ENCODE data around the gene IMMP2L. TPM values are rescaled to one million over a fixed set of nuclear protein-coding genes. Genes with fewer than 3 reads are reported as not detected.
A peak's percentile ranks its signal among the peaks of the same experiment; 100 is the strongest.

IMMP2L gene
- total and polyA plus RNA-seq, 4 donors, result 7.3 to 21.1 (median 12.4) TPM

- no peak for DNase-seq (ENCODE audit: low spot score)
- no peak overlapping the region for H3K27ac ChIP-seq (ENCODE audit: low read depth in 1 of 2, low read length in 2 of 2)
These were observed 731.5 kb downstream of the IMMP2L start for GRCh38 chr7:110830778-110831177.

GRCh38 chr7:110827936-110828335 lies 734.4 kb downstream of the IMMP2L start:
- no peaks in the 10 kb centered on the region for H3K27me3 ChIP-seq (ENCODE audit: control insufficient read depth in 4 of 4, insufficient read depth in 4 of 4, low read length in 3 of 4)
- no peaks in the 10 kb centered on the region for H3K4me1 ChIP-seq (ENCODE audit: control insufficient read depth in 4 of 4, insufficient read depth in 4 of 4, low read length in 3 of 4)
- H3K27ac ChIP-seq (ENCODE audit: low read depth in 1 of 2, low read length in 2 of 2), result no peak overlapping the region
- no peak overlapping the region for H3K9ac ChIP-seq (ENCODE audit: low read depth in 1 of 2, low read length in 2 of 2)
- no peaks in the 10 kb centered on the region for H3K9me3 ChIP-seq (ENCODE audit: control insufficient read depth in 4 of 4, low read length in 3 of 4)
- WGBS, result 94% methylated on average over 2 of the region's 2 CpGs
- DNase-seq (ENCODE audit: low spot score), result no peak
- H3K36me3 ChIP-seq (ENCODE audit: control insufficient read depth in 4 of 4, insufficient read depth in 3 of 4, low read depth in 1 of 4, low read length in 3 of 4), result no peaks in the 10 kb centered on the region
- H3K4me3 ChIP-seq (ENCODE audit: low read depth in 1 of 3, low read length in 3 of 3), result no peak overlapping the region
- no peak for TF ChIP-seq FOXA1 (IDR thresholded peaks at IDR 0.05)
- TF ChIP-seq FOXA2 (IDR thresholded peaks at IDR 0.05), result no peak
- TF ChIP-seq GABPA (IDR thresholded peaks at IDR 0.05 in 1 of 2, conservative IDR thresholded peaks at IDR 0.05 in 1 of 2), result no peak
- TF ChIP-seq, protein P1, sequence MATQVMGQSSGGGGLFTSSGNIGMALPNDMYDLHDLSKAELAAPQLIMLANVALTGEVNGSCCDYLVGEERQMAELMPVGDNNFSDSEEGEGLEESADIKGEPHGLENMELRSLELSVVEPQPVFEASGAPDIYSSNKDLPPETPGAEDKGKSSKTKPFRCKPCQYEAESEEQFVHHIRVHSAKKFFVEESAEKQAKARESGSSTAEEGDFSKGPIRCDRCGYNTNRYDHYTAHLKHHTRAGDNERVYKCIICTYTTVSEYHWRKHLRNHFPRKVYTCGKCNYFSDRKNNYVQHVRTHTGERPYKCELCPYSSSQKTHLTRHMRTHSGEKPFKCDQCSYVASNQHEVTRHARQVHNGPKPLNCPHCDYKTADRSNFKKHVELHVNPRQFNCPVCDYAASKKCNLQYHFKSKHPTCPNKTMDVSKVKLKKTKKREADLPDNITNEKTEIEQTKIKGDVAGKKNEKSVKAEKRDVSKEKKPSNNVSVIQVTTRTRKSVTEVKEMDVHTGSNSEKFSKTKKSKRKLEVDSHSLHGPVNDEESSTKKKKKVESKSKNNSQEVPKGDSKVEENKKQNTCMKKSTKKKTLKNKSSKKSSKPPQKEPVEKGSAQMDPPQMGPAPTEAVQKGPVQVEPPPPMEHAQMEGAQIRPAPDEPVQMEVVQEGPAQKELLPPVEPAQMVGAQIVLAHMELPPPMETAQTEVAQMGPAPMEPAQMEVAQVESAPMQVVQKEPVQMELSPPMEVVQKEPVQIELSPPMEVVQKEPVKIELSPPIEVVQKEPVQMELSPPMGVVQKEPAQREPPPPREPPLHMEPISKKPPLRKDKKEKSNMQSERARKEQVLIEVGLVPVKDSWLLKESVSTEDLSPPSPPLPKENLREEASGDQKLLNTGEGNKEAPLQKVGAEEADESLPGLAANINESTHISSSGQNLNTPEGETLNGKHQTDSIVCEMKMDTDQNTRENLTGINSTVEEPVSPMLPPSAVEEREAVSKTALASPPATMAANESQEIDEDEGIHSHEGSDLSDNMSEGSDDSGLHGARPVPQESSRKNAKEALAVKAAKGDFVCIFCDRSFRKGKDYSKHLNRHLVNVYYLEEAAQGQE (IDR thresholded peaks at IDR 0.05), result no peak
- no peak for TF ChIP-seq NR2F2 (IDR thresholded peaks at IDR 0.05)
- no peak for TF ChIP-seq SP1 (IDR thresholded peaks at IDR 0.05)
- no peak for TF ChIP-seq YY1 (IDR thresholded peaks at IDR 0.05)
- no peak for TF ChIP-seq JUND (IDR thresholded peaks at IDR 0.05)
- TF ChIP-seq, protein P2, sequence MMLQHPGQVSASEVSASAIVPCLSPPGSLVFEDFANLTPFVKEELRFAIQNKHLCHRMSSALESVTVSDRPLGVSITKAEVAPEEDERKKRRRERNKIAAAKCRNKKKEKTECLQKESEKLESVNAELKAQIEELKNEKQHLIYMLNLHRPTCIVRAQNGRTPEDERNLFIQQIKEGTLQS (IDR thresholded peaks at IDR 0.05), result no peak
- no peak for TF ChIP-seq HNF4A (conservative IDR thresholded peaks at IDR 0.05)

More at GRCh38 chr7:110830778-110831177, 731.5 kb downstream of the IMMP2L start:
- Histone ChIP-seq H3K4me3 (ENCODE audit: low read depth in 1 of 3, low read length in 3 of 3) (no peak overlapping the region), H3K9me3 (ENCODE audit: control insufficient read depth in 4 of 4, low read length in 3 of 4) (no peaks in the 10 kb centered on the region), H3K4me1 (ENCODE audit: control insufficient read depth in 4 of 4, insufficient read depth in 4 of 4, low read length in 3 of 4) (no peaks in the 10 kb centered on the region), H3K27me3 (ENCODE audit: control insufficient read depth in 4 of 4, insufficient read depth in 4 of 4, low read length in 3 of 4) (no peaks in the 10 kb centered on the region), H3K36me3 (ENCODE audit: control insufficient read depth in 4 of 4, insufficient read depth in 3 of 4, low read depth in 1 of 4, low read length in 3 of 4) (no peaks in the 10 kb centered on the region), H3K9ac (ENCODE audit: low read depth in 1 of 2, low read length in 2 of 2) (no peak overlapping the region)
- 72% methylated on average over 5 of the region's 5 CpGs for WGBS
- no peak for TF ChIP-seq HNF4G (IDR thresholded peaks at IDR 0.05)
- TF ChIP-seq RXRA (IDR thresholded peaks at IDR 0.05), result peak; percentile 11 to 25
- TF ChIP-seq, protein P3, sequence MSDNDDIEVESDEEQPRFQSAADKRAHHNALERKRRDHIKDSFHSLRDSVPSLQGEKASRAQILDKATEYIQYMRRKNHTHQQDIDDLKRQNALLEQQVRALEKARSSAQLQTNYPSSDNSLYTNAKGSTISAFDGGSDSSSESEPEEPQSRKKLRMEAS (IDR thresholded peaks at IDR 0.05), result no peak
- TF ChIP-seq HNF4A (conservative IDR thresholded peaks at IDR 0.05), result no peak
- TF ChIP-seq RAD21 (IDR thresholded peaks at IDR 0.05), result peak in 1 of 2 donors; percentile 9
- TF ChIP-seq NR2F2 (IDR thresholded peaks at IDR 0.05), result peak; percentile 73
- TF ChIP-seq SP1 (IDR thresholded peaks at IDR 0.05), result no peak

DNA sequence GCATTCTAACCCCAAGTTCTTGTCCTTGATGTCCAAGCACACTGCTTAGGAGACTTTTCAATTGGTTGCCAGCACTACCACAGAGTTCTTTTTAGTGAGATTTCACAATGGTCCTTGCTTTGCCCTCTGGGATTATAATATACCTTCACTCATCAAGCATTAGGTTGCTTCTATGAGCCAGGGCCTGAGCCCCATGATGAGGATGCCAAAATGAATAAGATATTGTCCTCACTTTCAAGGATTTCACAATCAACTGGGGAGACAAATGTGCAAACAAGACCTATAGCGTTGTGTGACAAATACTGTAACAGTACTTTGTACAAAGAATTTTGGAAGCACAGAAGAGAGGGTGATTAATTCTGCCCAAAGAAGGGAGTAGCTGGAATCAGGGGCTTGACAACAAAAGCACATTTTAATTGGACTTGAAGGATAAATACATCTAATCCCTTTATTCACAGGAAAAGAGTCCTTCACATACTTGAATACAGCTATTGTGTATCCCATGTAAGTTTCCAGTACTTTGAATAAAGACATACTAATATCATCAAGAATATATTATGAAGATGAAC lies 734.9 kb downstream of the IMMP2L start:
- Histone ChIP-seq H3K27ac (ENCODE audit: low read depth in 1 of 2, low read length in 2 of 2) (no peak overlapping the region), H3K9me3 (ENCODE audit: control insufficient read depth in 4 of 4, low read length in 3 of 4) (no peaks in the 10 kb centered on the region), H3K4me3 (ENCODE audit: low read depth in 1 of 3, low read length in 3 of 3) (no peak overlapping the region), H3K36me3 (ENCODE audit: control insufficient read depth in 4 of 4, insufficient read depth in 3 of 4, low read depth in 1 of 4, low read length in 3 of 4) (no peaks in the 10 kb centered on the region), H3K4me1 (ENCODE audit: control insufficient read depth in 4 of 4, insufficient read depth in 4 of 4, low read length in 3 of 4) (no peaks in the 10 kb centered on the region), H3K27me3 (ENCODE audit: control insufficient read depth in 4 of 4, insufficient read depth in 4 of 4, low read length in 3 of 4) (no peaks in the 10 kb centered on the region), H3K9ac (ENCODE audit: low read depth in 1 of 2, low read length in 2 of 2) (no peak overlapping the region)
- 70% methylated on average over 1 of the region's 1 CpG for WGBS
- DNase-seq (ENCODE audit: low spot score), result no peak
- TF ChIP-seq, protein P1 (IDR thresholded peaks at IDR 0.05), result no peak
- TF ChIP-seq ZBTB33 (IDR thresholded peaks at IDR 0.05), result no peak
- no peak for TF ChIP-seq TAF1 (conservative IDR thresholded peaks at IDR 0.05)
- TF ChIP-seq, protein P2 (IDR thresholded peaks at IDR 0.05), result no peak
- no peak for TF ChIP-seq RXRA (IDR thresholded peaks at IDR 0.05)
- no peak for TF ChIP-seq JUND (IDR thresholded peaks at IDR 0.05)
- TF ChIP-seq YY1 (IDR thresholded peaks at IDR 0.05), result no peak
- TF ChIP-seq SP1 (IDR thresholded peaks at IDR 0.05), result no peak
- TF ChIP-seq HNF4G (IDR thresholded peaks at IDR 0.05), result no peak
- no peak for TF ChIP-seq FOXA2 (IDR thresholded peaks at IDR 0.05)

All from liver (tissue), 9 donors.